Stimulated activated CD4-positive, alpha-beta T cell treated with anti-CD3 and anti-CD28 coated beads, Interleukin-15, amount 100 ng/mL, for 48 hours (primary cell): ENCODE data around the gene NEK2.
"Not testable (repeated sequence)": the region's sequence is repeated elsewhere in the genome, so short reads cannot be mapped to it uniquely, and the experiment has no call there.

Source experiments
- DNase-seq, 2 donors: peaks; one replicate each; pipeline ENCODE4 v3.0.0-alpha.2; 2020; ENCODE audit warnings: low read depth in 2 of 2

Gene NEK2

DNA sequence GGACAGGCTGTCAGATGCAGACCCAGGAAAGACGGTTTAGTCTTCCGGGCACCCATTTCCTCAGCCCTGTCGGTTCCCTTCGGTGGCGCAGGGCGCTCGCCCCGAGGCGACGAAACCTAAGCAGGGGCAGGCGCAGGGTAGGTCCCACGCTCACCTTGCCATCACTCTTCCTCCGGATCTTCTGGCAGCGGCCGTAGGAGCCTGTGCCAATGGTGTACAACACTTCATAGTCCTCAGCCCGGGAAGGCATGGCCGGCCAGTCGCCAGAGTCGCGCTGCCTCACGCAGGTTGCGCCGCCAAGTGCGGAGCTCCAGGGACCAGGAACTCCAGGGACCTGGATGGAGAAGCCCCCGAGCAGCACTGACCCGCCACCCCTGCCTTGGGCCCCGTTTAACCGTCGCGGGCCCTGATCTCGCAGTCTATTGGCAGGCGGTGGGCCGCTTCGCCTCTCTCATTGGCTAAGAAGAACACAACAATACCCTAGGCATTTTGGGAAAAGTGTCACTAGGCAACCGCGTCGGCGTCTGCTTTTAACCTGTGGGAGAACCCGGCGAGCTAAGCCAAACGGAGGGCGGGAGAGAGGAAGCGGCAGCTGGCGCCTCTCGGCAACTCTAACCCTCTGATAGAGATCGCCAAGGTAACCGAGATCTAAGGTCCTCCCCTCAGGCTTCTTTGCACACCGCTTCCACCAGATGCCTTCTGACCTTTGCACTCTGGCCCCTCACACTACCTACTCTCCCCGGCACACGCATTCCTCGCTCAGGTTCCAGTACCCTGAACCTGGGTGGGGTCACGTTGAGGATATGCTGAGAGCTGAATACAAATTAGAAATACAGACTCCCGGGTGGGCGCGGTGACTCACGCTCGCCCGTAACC lies at the start of gene NEK2:
NEK2 (minus strand) TSS at position 392 of the 876 bp plus-strand sequence; CDS start at position 250, 142 bp downstream.
- DNase-seq = peak; percentile 75 to 83

DNA sequence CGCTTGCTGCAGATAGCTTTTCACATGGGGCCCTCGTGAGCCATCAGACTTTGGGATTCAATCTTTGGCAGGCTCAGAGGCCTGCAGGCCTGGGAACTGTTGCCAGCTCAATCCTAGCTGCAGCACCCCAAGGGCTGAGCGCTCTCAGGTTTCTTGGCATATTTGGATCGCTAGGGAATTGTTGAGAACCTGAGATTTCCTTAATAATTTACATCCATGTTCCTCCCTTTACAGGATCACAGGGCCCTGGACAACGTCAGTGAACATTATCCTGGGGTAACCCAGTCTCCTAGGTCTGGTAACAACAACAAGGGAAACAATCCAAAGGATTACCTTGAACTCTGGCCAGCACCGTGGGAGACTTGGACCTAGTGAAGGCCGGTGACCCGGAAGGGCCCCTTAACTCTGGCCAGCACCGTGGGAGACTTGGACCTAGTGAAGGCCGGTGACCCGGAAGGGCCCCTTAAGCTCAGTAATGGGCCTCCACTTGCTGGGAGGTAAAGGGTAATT lies 49.3 kb upstream of the NEK2 start:
- no peak for DNase-seq

DNA sequence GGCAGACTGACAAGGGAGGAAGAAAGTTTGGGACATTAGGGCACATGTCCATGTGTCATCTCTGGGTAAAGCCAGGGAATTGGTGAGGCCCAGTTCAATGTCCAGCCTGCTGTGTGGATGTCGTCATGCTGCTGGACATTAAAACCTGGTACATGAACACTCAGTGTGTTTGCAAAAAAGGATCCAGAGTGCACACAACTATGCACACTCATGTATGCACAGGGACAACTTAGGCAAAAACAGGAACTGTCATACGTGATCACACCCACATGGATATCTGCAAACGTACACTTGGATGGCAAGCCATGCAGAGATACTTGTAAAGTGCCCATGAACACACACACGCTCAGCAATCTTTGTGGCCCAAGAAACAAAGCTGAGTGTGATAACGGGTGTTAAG lies 47.9 kb upstream of the NEK2 start:
- DNase-seq = no peak

DNA sequence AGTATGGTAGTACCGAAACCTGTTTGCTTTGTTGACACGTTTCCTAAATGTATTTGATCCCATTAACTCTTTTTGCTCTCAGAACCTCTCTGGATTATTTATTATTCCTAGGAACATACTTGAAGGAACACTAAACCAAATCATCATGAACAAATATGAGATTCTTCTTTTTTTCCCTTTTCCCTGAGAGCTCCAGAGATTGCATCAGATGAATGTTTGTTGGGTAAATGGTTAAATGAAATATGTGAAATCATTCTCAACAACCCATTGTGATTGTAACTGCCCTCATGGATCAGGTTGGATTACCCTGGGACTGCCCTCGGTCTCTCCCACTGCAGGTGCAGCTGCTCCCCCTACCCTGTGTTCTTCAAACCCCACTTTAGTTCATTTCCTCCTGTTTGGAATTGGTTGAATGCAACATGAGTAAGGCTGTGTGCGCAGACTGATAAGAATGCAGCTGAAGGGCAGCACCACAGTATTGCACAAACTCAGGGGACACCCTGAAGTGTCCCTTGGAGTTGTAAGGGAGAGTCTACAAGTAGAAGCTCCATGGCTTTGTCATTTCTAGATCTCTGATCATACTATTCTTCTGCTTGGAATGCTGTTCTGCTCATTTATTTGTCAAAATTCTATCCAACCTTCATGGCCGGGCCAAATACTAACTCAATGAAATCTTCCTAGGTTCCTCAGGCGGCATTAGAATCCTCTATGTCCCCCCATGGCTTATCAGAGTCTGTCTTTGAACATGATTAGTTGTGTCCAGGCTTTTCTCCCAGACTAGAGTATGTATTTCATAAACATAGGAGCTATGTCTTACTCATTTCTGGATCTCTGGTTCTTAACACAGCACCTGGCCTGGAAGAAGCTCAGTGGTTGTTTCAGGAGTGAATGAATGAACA lies 47.1 kb upstream of the NEK2 start:
- no peak for DNase-seq

DNA sequence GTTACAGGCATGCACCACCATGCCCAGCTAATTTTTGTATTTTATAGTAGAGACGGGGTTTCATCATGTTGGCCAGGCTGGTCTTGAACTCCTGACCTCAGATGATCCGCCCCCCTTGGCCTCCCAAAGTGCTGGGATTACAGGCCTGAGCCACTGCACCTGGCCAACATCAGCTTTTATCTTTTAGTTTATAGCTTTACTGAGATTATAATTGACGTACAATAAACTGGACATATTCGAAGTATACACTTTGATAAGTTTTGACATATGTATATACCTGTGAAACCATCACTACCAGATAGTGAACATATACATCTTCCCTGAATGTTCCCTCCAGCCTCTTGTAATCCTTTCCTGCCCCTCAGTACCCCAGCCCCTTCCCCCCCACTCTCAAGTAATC lies 41.1 kb upstream of the NEK2 start:
- not testable (repeated sequence) for DNase-seq

DNA sequence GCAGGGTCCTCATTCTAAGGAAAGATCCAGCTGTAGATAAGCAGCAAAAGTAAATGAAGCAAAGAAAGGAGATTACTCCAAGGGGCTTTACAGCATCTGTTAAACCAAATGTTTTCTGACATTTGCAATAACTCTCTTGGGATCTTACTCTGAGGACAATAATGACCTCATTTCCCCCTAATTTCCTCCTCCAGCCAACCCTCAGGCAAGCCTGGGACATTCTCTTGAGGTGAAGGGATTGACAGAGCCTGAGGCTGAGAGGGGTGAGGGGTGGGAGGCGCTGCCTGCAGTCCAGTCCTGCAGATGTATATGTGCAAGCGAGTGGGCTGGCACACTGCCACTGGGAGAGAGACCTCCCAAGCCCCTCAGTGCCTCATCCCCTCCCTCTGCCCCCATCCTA lies 40.5 kb upstream of the NEK2 start:
- DNase-seq = no peak

DNA sequence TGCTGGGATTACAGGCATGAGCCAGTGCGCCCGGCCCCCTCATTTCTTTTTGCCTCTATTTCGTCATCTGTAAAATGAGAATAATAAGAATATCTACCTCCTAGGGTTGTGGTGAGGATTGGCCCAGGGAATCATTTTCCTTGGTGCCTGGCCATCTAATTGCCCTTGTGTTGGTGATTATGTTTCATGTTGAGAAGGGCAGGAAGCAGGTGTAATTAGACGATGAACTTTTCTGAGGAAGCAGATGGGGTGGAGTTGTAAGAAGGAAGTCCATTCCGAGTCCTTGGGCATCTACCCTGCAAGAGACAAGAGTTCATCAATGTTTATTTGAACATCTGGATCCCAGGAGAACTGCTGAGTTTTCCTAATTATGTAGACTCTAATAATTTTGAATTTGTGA lies 38.7 kb upstream of the NEK2 start:
- DNase-seq = no peak

DNA sequence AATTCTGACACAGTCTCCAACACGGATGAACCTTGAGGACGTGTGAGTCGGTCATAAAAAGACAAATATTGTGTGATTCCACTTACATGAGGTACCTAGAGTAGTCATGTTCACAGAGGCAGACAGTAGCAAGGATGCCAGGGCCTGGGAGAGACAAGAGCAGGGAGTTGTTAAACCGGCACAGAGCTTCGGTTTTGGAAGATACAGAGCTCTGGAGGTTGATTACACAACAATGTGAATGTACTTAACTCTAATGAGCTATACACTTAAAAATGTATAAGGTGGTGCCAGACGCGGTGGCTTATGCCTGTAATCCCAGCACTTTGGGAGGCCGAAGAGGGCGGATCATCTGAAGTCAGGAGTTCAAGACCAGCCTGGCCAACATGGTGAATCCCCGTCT lies 37.8 kb upstream of the NEK2 start:
- no peak for DNase-seq

DNA sequence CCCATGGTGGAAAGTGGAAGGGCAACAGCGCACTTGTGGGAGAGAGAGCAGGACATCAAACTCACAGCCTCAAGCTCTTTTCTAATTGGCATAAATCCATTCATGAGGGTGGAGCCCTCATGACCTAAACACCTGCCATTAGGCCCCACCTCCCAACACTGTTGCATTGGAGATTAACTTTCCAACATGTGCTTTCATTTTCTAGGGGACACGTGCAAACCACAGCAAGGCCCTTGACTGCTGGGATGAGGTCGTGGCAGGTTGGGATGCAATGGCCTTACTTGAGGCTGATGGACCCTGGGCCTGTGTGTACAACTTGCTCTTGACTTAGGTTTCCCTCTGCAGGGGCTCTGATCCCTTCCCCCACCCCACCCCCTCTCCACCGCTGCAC lies 35.9 kb upstream of the NEK2 start:
- no peak for DNase-seq

DNA sequence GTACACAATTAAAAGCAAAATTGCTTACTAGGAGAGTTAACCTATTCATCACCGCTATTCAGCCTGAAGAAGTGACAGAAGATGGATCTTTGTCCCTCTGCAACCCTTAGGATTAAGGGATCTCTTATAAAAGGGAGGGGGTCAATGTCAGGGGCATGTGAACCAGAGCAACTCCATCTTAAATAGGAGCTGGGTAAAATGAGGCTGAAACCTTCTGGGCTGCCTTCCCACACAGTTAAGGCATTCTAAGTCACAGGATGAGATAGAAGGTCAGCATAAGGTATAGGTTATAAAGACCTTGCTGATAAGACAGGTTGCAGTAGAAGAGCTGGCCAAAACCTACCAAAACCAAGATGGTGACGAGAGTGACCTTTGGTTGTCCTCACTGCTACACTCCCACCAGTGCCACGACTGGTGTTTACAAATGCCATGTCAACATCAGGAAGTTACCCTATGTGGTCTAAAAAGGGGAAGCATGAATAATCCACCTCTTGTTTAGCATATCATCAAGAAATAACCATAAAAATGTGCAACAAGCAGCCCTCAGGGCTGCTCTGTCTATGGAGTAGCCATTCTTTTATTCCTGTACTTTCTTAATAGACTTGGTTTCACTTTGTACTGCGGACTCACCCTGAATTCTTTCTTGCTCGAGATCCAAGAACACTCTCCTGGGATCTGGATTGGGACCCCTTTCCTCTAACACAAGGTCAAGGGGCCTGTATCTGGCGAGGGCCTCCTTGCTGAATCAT lies 35.3 kb upstream of the NEK2 start:
- no peak for DNase-seq

DNA sequence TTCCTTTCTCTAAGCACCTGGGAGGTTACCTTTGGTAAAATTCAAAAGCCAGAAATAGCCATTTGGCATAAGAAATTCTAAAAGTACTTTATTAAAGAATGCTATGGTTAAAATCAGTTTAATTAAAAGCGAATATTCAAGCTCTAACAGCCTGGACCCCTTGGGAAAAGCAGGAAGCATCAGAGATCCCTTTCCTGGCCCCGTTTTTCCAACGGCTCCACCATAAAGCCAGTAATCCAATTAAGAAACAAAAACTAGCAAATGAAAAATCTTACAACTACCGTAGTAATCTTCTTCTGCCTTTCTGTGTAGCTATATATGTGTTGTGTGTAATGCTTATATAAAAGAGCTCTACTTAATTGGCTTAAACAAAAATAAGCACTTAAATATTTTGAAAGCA lies 33.5 kb upstream of the NEK2 start:
- DNase-seq = no peak

DNA sequence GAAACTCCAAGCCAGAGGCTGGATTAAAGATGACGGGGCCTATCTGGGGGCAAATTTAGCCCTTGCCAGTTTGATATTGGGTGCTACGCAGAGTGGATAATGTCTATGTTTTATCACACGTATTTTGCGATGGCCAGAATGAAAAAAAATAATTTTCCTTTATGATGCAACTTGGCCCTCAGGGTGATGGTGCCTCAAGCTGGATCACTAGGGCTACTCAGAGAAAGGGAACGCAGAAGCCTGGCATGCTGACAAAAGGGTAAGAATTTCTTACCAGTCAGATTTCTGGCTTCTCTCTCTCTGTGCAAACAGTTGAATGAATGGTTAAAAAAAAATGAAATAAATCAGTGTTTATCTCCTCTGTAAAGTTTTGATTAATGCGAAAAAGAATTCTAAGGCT lies 32.6 kb upstream of the NEK2 start:
- no peak for DNase-seq

DNA sequence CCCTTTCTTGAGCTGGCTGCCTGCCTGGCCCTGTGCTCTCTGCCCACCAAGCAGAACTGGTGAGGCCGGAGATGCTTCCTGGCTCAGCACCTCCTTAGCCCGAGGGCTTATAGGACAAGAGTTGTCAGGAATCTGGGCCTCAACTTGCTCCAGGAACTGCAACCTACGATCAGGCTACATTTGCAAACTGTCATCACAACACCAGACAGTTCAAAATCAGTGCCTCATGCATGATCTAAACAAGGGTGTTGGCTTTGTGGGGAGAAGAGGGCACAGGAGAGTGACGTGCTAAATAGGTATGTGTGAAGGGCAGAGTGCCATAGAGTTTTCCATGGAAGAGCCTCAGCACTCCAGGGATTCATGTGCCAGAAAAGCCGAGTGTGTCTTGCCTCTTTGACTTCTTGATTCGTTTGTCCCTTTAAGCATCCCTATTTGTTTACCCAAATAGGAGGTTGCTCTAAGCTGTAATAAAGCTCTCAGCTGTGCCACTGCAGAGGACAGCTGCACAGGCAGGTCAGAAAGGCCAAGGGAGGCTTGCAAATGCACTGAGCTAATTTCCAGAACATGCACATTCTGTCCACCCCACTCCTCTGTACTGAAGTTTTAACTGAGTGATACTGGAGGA lies 30.2 kb upstream of the NEK2 start:
- no peak for DNase-seq

DNA sequence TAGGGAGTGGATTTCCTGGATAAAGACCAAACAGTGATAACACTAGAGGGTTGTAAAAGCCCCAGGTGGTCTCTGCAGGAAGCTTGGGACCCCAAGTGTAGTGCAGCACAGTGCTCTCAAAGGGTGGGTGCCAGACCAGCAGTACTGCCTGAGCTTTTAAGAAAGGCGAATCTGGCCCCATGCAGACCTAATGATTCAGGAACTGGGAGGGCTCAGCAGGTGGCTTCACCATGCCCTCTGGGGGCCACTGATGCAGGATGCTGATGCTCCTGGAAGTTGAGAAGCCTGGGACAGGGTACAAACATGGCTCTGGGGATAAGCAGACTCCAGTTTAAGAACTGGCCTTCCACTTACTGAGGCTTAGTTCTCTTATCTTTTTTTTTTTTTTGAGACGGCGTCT lies 29.1 kb upstream of the NEK2 start:
- no peak for DNase-seq

DNA sequence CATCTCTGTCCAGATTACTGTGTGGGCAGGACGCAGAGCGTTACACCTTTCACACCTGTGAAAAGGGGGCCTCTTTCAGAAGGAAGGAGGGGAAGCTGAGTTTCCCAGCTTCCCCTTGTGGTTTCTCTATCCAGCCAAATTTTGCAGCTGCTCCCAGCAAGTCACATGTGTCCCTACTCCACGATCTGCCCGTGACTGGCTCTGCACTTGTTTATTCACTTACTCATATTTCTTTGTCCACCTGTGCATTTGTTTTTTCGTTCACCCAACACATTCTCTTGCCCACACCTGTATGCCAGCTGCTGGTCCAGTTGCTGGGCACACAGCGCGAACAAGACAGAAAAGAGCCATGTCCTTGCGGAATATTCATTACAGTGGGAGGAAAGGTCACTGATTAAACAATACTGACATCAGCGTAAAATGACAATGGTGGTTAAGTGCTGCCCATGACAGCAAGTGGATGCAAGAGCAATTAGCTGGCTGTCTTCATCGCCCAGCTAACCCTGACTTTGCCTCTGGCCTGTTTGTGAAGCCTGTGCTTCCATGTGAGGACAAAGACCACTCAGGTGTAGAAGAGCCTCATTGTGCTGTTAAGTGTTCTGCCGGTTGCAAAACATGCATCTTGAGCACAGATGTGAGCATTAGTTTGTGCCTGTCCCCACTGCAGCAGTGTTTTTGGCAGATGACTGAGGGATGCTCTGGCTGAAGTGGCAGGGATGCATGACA lies 28.6 kb upstream of the NEK2 start:
- DNase-seq = no peak

DNA sequence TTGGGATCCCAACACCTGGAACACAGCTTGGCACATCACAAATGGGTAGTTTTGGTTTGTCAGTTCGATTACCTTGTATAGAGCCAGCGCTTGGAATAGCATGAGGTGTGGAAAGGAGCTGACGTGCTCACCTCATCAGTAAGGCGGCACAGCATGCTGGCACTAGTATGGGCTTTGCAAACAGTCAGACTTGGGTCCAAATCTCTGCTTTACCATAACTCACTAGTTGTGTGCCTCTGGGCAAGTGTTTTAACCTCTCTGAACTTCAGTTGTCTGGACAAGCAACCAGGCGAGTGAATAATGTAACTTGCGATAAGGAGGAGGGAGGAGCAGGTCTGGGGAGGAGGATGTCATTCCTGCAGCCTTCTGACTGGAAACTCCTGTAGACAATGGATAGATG lies 26.3 kb upstream of the NEK2 start:
- DNase-seq = no peak

DNA sequence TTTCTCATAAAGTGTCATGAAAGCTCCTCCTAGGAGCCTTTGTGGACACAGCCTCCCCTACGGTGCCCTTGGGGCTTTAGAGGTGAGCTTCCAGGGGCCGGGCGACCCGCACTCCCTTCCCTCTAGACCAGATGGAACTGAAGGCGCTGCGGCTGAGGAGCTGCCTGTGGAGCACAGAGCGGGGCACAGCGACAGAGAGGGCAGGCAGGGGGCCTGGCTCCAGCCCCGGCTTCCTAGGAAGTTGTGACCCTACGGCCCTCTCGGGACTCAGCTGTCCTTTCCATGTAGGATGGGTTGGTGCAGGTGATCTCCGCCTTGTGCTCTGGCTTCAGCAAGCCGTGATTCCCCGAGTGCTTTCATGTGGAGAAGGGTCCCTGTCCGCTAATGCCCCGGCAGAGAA lies 23.6 kb upstream of the NEK2 start:
- DNase-seq = no peak

DNA sequence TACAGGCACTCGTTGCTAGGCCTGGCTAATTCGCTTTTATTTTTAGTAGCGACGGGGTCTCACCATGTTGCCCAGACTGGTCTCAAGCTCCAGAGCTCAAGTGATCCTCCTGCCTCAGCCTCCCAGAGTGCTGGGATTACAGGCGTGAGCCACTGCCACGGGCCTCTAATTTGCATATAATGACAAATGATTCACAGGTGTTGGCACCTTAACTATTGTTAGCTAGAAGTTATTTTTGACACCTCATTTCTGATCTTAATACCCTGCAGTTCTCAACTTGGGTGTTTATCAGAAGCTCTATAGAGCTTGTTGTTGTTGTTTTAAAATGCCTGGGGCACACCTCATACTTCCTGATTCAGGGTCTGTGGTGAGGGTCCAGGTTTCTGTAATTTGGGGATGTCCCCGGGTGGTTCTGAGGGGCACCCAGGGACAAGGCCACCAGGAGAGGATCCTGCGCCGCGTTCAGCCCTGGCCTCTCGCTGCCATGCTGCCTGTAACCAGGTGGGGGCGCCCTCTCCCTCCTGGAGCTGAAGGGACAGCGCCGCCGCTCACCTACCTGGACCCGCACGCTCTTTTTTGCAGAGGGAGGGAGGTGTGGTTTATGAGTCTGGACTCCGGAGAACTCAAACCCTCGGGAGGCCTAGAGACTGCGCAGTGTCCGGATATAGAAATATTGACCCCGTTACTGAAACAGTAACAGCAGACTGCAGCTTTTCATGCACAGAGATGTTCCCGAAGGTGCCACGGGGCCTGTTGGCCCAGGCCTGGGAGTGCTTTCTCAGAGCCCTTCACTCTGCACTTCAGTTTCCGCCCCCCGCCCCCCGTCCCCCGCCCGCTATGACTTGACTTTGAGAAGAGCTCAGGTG lies 23.0 kb upstream of the NEK2 start:
- peak; percentile 70 to 80 for DNase-seq

DNA sequence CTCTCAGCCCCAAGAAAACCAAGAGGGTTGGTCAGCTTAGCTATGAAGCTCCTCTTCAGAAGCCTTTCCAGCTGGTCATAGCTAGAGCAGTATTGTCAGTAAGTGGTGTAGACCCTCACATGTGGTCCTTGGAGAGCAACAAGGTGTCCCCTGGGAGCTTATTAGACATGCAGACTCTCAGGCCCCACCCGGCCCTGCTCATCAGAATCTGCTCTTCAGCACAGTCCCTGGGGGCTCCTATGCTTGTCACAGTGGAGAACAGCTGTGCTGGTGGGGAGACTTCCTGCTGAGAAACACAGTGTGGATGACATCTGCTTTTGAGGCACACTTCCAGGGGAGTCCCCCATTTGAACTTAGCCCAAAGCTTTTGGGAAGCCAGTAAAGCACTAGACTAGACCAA lies 21.9 kb upstream of the NEK2 start:
- no peak for DNase-seq
